BJ (cell line): ENCODE results near the gene MTMR11. TPM values are rescaled to one million over a fixed set of nuclear protein-coding genes. Genes with fewer than 3 reads are reported as not detected.

ENCODE experiments used
- CTCF ChIA-PET: fragments of 350-600 bp; formaldehyde crosslinking; extraction: SDS; loops from one replicate; lab custom pipeline; 2021; ENCODE audit warnings: antibody characterized with exemption, inconsistent platforms; lab: Yijun Ruan, JAX
- POLR2A ChIA-PET: fragments of 300-600 bp; sonication (Branson Sonifier 250); formaldehyde crosslinking; extraction: SDS; loops from one replicate; lab custom pipeline; 2021; ENCODE audit warnings: antibody characterized with exemption; lab: Charles Lee
- DNase-seq: peaks from one replicate; pipeline ENCODE4 v3.0.0-alpha.2; 2011; ENCODE audit warnings: low read depth
- H3K27me3 ChIP-seq: 2 replicates; pipeline ENCODE4 v1.6.0; 2011; ENCODE audit warnings: low read length; ENCODE audit not compliant: control insufficient read depth, insufficient read depth
- H3K36me3 ChIP-seq: 2 replicates; pipeline ENCODE4 v1.5.1; 2011; ENCODE audit warnings: low read length; ENCODE audit not compliant: control insufficient read depth, insufficient read depth
- H3K4me3 ChIP-seq: 2 replicates; pipeline ENCODE4 v1.5.1; 2011; ENCODE audit warnings: low read depth, mild to moderate bottlenecking, control low read depth, low read length
- polyA plus RNA-seq: library from polyadenylated mRNA; depleted of rRNA; stranded (reverse); fragments of >200 nt; gene quantifications from 2 replicates; pipeline ENCODE4 v1.2.3, GENCODE V29; 2011
- TF ChIP-seq, protein P1 (sequence below): IDR thresholded peaks from 2 replicates; pipeline ENCODE4 v1.5.1; 2011; ENCODE audit warnings: low read depth, mild to moderate bottlenecking, control low read depth, inconsistent platforms, low read length, moderate library complexity; ENCODE audit not compliant: insufficient read depth

Gene MTMR11
- polyA plus RNA-seq, 1 experiment = 14.5 TPM

DNA sequence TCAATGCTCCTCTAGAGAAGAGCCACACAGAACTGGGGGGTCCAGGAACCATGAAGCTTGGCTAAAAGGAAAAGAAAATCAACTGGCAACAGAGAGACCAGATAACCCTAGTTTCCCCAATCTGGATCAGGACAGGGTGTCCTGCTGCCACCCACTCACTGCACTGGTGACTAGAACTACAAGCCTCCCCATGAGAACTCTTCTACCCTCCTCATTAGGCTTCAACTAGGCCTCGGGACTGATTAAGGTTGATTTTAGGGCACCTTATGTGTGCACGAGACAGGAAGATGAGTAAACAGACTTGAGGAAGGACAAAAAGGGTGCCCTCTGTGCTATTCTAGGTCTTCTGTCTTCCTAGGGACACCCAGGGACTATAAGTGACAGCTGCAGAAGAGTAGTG lies 6.8 kb downstream of the MTMR11 start:
- no peak for DNase-seq
- H3K36me3 ChIP-seq = peaks cover 16% of the 10 kb centered on the region
- H3K4me3 ChIP-seq = no peak overlapping the region
- POLR2A ChIA-PET = no interaction called here
- CTCF ChIA-PET = no interaction called here
- no peaks in the 10 kb centered on the region for H3K27me3 ChIP-seq
- TF ChIP-seq, protein P1, sequence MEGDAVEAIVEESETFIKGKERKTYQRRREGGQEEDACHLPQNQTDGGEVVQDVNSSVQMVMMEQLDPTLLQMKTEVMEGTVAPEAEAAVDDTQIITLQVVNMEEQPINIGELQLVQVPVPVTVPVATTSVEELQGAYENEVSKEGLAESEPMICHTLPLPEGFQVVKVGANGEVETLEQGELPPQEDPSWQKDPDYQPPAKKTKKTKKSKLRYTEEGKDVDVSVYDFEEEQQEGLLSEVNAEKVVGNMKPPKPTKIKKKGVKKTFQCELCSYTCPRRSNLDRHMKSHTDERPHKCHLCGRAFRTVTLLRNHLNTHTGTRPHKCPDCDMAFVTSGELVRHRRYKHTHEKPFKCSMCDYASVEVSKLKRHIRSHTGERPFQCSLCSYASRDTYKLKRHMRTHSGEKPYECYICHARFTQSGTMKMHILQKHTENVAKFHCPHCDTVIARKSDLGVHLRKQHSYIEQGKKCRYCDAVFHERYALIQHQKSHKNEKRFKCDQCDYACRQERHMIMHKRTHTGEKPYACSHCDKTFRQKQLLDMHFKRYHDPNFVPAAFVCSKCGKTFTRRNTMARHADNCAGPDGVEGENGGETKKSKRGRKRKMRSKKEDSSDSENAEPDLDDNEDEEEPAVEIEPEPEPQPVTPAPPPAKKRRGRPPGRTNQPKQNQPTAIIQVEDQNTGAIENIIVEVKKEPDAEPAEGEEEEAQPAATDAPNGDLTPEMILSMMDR = no peak

DNA sequence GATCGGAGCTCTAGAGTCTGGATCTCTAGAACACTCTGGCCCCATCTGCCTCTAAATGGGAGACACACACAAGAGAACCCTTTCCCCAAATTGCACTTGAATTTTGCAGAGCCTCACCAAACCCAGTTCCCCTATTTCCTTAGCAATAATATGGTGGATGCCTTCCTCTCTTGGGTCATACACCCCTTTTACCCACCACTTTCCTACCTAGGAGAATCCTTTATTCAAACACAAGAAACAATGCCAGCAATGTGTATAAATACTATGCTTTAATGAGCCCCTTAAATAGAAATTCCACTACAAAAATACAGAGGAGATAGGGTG lies 8.3 kb downstream of the MTMR11 start:
- TF ChIP-seq, protein P1 = no peak
- H3K36me3 ChIP-seq = peaks cover 25% of the 10 kb centered on the region
- ChIA-PET POLR2A (interaction anchor here (0.9 kb wide), 2 partner anchors 9 to 41 kb away, joined by 3 to 5 read pairs; partner anchors contain the start of gene MTMR11), CTCF (interaction anchor here (1.2 kb wide), 1 partner anchor 39 kb away, joined by 5 read pairs; no protein-coding TSS in a partner anchor)
- peak overlapping the region; percentile 92 for H3K4me3 ChIP-seq
- no peak for DNase-seq
- H3K27me3 ChIP-seq = no peaks in the 10 kb centered on the region

DNA sequence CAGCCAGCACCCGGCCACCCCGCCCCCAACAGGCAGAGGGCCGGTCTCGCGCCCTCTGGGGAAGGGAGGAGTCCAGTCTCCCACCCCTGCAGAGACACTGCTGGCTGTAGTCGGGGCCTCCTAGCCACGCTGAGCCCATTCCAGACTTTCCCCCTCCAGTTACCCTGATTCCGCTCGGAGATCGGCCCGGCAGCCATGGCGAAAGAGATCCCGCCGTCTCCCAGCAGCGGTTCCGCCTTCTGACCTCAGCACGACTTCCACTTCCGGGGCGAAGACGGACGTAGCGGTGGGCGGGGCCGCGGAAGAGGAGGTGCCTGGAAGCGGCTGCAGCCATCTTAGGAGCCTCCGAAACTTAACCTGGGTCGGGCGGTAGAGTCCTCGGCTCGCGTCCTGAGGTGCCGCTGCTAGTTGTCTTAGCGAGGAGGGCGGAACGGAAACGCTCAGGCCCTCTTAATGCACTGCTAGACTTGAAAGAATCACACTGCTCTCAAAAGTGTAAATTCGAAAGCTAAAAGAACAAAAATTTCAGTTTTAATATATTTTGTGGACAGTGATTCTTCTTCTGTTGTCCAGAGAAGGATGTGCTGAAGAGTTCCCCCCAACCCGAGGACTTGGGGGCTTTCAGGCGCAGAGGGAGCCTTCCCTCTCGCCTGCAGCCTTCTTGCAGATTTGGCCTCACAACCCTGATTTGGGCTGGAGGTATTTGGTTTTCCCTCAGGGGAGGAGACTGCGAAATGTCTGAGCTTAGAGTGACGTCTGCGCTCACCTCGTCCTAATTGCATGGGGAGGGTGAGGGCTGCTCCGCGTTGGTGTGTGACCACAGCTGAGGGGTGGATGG lies 8.9 kb downstream of the MTMR11 start, which contains the start of gene SF3B4:
Gene SF3B4 (minus strand): TSS at position 241 of the 838 bp plus-strand sequence. CDS start 44 bp downstream, at position 197.
- no peaks in the 10 kb centered on the region for H3K27me3 ChIP-seq
- peaks cover 29% of the 10 kb centered on the region for H3K36me3 ChIP-seq
- peak within 1 kb of the TSS; percentile 92 for H3K4me3 ChIP-seq
- POLR2A ChIA-PET = interaction anchor here (0.9 kb wide), 2 partner anchors 9 to 40 kb away, joined by 3 to 5 read pairs; partner anchors contain the start of gene MTMR11
- TF ChIP-seq, protein P1 = no peak
- CTCF ChIA-PET = interaction anchor here (1.2 kb wide), 1 partner anchor 39 kb away, joined by 5 read pairs; no protein-coding TSS in a partner anchor
- peak; percentile 59 for DNase-seq

DNA sequence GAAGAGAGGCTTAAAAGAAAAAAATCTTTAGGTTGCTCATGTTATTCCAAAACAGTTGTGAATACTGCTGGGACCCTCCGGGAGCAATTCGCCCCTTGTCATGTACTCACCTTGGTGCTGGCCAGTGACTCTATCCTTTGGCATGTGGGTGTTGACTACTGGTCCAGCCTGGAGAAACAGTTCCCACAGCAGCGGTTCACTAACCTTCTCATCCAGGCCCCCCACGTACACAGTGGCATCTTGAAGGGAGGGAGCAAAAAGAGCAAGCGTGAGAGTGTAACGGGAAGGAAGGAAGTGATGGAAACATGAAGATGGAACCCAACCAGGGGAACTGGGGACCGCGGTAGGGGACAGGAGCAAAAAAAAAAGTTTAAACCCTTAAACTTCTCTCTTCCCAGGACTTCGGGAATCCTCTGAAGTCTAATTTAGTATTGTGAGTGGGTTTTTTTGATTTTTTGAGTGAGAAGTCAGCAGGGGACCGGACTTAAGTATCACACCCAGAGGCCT lies 9.6 kb downstream of the MTMR11 start:
- ChIA-PET CTCF (no interaction called here), POLR2A (no interaction called here)
- no peak for DNase-seq
- TF ChIP-seq, protein P1 = no peak
- Histone ChIP-seq H3K27me3 (no peaks in the 10 kb centered on the region), H3K36me3 (peaks cover 30% of the 10 kb centered on the region), H3K4me3 (peak overlapping the region; percentile 92)

DNA sequence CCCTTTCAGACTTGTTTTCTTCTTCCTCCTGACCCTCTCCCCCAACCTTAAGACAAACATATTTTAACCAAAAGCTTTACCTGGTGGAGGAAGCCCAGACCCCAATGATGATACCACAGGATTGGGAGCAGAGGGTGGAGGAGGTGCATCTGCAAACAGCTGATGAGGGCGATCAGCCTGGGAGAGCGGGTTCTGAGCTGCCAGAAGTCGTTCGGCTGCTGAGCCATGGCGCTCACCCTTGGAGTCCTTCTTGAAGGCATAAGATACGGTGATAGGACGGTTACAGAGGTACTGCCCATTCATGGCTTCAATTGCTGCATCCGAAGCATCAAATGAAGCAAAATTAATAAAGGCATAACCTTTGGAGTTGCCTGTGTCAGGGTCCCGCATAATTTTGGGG lies 10.4 kb downstream of the MTMR11 start:
- ChIA-PET CTCF (no interaction called here), POLR2A (no interaction called here)
- DNase-seq = no peak
- TF ChIP-seq, protein P1 = no peak
- Histone ChIP-seq H3K36me3 (peaks cover 30% of the 10 kb centered on the region), H3K4me3 (peak overlapping the region; percentile 92; the same call in 1 of the 2 replicates), H3K27me3 (no peaks in the 10 kb centered on the region)
